H1 (cell line): ENCODE measurements around the gene AP4B1.
"Not testable (repeated sequence)": the region's sequence is repeated elsewhere in the genome, so short reads cannot be mapped to it uniquely, and the experiment has no call there.

Experiments used
- CTCF ChIP-seq, 3 experiments: IDR thresholded peaks; 1 replicate in 2 of 3; 2 replicates in 1 of 3; pipeline versions ENCODE4 v1.5.1 to v1.6.1; 2011; ENCODE audit warnings: low read length in 3 of 3, mild to moderate bottlenecking in 3 of 3, inconsistent platforms in 2 of 3, low read depth in 1 of 3, moderate library complexity in 1 of 3; ENCODE audit not compliant: insufficient read depth in 1 of 3; ENCODE audit errors: control extremely low read depth in 1 of 3
- FOSL1 ChIP-seq: IDR thresholded peaks from 2 replicates; pipeline ENCODE4 v1.6.1; 2011; ENCODE audit warnings: mild to moderate bottlenecking, low read depth, low read length, moderate library complexity; ENCODE audit not compliant: insufficient read depth

- TF ChIP-seq CTCF (IDR thresholded peaks at IDR 0.05; ENCODE audit: control extremely low read depth in 1 of 3, insufficient read depth in 1 of 3, low read depth in 1 of 3, low read length in 3 of 3); FOSL1: not testable (repeated sequence)
Measured at GRCh38 chr1:113852694-113853093, 51.9 kb downstream of the AP4B1 start.
